T-helper 2 cell treated with Interferon-gamma antibody and Interleukin-4, amounts not matched to agents 100 ng/mL and 5 ng/mL, for 36 hours (primary cell): ENCODE results near the gene ZNF638. TPM values are rescaled to one million over a fixed set of nuclear protein-coding genes. Genes with fewer than 3 reads are reported as not detected.
"Not testable (repeated sequence)": the region's sequence is repeated elsewhere in the genome, so short reads cannot be mapped to it uniquely, and the experiment has no call there.

Experiments used
- intact Hi-C: fragments of 100-400 bp; cut with micrococcal nuclease; formaldehyde crosslinking; loops from one replicate; pipeline ENCODE4 v1.15.1; 2023
- total RNA-seq: library from RNA; stranded (reverse); gene quantifications from 2 replicates; pipeline ENCODE4 v1.2.3, GENCODE V29; 2022

Gene ZNF638
- total RNA-seq, result 93.3 and 96.0 TPM in 2 replicates

DNA sequence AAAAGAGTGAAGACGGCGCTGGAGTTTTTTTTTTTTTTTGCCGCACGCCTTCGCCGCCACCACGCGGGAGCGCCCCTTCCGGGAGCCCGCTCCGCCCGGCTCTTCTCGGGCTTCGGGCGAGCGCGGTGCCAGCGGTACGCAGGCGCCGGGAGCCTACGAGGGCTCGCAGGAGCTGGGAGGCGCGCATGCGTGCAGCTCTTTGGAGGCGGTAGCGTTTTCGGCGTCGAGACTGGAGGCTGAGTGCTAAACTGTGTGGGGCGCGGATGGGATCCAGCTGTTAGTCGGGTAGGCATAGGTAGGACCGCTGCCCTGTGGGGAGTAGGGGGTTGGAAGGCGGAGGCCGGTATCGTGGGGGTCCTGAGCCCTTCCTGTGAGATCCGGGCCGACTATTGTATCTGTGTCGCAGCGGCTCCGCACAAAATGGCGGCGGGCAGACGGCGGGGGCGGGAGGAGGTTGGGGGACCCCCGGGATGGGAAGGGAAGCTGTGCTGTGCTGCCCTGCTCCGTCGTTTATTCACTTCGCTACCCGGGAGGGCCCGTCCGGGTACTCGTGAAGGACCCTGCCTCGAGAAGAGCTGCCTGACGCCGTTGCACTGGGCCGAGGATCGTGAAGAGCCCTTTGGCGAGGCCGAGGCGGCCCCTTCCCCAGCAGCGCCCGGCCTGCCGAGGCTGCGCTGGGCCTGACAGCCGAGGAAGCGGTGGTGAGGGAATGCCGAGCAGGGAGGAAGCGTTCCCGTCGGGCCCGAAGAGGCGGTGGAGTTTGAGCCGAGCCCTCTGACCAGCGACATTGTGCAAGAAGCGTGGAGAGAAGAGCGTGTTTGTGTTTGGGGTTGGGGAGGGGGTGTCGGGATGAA is at the start of gene ZNF638:
Gene ZNF638 (plus strand): TSS at position 202 of the 854 bp plus-strand sequence. CDS start 17,173 bp downstream, outside the sequence.
- intact Hi-C loops, result loop anchor here (1.0 to 10.0 kb wide), 6 partner anchors 17 to 1783 kb away; partner anchors contain the start of genes MCEE, MPHOSPH10, NAGK and PAIP2B

- intact Hi-C loops, result no loop called here
Measured at GRCh38 chr2:71281950-71282349, 49.6 kb upstream of the ZNF638 start.

- intact Hi-C loops, result no loop called here
Measured at GRCh38 chr2:71282493-71282892, 49.1 kb upstream of the ZNF638 start.

DNA sequence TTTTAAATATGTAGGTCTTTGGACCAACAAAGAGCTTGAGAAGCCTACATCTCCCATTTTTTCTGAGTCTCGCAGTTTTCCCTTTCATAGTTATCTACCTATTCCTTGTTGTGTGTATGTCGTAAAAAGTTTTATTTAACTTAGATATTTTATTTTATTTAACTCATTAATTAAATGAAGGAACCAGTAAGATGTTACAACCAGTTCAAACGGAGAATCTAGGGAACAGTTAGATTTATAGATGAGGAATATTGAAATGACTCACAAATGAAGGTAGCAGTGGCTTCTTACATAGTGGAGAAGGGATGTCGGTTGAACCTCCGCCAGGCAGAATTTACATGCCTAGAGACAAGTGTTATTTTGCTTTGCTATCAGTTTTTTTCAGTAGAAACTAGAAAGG is 48.5 kb upstream of the ZNF638 start:
- intact Hi-C loops, result no loop called here

DNA sequence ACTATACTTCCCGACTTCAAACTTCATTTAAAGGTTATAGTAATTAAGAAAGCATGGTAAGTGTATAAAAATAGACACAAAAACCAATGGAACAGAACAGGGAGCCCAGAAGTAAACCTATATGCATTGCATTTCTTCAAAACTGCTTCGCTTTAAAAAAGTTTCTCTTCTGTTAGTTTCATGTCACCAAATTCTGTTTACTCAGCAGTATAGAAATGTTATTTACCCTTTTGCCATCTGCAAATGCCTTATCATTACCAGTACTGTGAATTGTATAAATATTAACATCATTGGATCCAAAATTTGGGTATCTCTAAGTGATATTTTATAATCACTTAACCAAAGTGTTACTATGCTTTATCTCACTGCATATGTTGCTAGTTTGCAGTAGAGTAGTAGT is 45.9 kb upstream of the ZNF638 start:
- intact Hi-C loops, result no loop called here

DNA sequence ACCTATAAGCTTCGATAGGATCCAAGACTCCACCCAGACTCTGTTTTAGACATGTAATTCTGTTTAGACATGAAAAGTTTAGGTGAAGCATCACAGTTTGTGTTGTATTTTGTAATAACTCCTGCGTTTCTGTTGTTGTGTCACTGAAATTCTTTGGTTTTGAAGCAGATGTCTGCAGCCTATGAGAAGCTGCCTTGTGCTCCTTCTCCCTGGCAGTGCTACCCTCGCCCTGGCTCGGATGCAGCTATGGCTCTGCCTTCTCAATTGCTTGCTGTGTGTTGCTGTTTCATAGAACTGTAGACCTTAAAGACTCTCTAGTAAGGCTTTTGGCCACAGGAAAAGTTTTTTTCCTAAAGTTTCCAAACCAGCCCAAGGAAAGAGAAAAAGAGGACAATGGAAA is 40.2 kb upstream of the ZNF638 start:
- intact Hi-C loops, result no loop called here

- intact Hi-C loops, result no loop called here
Measured at GRCh38 chr2:71292159-71292558, 39.4 kb upstream of the ZNF638 start.

- intact Hi-C loops, result loop anchor here (1.0 kb wide), 1 partner anchor 211 kb away; no protein-coding TSS in a partner anchor
Measured at GRCh38 chr2:71298914-71299313, 32.7 kb upstream of the ZNF638 start.

DNA sequence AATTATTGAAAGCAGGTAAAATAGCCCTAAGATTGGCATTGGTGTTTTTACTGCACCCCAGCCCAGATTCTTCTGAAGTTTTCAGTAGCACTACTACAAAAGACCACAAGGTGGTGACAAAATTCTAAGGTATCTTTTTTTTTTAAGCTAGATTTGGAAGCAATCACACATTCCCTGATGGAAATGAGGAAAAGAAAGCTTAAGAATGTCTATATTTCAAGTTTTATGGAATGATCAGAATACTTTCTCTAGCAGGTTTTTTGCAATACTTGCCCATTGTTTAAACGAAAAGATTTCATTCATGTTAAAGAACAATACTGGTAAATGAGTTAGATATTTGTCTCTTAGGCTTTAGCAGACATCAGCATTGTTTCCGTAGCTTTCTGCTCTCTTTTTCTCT is 32.1 kb upstream of the ZNF638 start:
- intact Hi-C loops, result loop anchor here (1.0 kb wide), 1 partner anchor 211 kb away; no protein-coding TSS in a partner anchor

DNA sequence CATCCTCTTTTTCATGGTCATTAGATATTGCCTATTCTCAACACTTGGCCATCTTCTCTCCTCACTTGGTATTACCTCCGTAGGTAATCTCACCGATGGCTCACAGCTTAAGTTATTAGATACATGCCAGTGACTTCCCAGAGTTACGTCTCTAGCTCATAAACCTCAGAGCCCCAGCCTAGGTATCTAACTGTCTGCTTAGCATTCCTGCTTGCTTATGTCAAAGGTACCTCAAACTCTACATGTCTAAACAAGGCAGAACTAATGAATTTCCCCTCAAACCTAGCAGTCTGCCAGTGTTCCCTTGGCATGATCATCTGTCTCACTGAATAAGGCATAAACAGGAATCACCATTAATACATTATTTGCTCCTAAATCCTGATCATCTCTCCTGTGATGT is 27.7 kb upstream of the ZNF638 start:
- intact Hi-C loops, result no loop called here

GRCh38 chr2:71306762-71307161 is 24.8 kb upstream of the ZNF638 start:
- intact Hi-C loops, result no loop called here

GRCh38 chr2:71313016-71313766 is 18.4 kb upstream of the ZNF638 start:
- intact Hi-C loops, result no loop called here

DNA sequence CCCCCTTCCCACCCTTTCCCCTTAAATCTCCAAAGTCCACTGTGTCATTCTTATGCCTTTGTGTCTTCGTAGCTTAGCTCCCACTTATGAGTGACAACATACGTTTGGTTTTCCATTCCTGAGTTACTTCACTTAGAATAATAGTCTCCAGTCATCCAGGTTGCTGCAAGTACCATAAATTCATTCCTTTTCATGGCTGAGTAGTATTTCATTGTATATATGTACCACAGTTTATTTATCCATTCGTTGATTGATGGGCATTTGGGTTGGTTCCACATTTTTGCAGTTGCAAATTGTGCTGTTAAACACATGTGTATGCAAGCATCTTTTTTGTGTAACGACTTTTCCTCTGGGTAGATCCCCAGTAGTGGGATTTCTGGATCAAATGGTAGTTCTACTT is 14.5 kb upstream of the ZNF638 start:
- intact Hi-C loops, result no loop called here

DNA sequence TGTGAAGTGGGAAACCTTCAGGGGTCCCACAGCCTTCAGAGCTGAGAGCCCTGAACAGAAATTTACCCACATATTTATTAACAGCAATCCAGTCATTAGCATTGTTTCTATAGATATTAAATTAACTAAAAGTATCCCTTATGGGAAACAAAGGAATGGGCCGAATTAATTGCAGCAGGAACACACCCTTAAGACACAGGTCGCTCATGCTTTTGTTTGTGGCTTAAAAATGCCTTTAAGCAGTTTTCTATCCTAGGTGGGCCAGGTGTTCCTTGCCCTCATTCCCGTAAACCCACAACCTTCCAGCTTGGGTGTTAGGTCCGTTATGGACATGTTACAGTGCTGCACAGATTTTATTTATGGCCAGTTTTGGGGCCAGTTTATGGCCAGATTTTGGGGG is 13.7 kb upstream of the ZNF638 start:
- intact Hi-C loops, result not testable (repeated sequence)

- intact Hi-C loops, result no loop called here
Measured at GRCh38 chr2:71323386-71323785, 8.2 kb upstream of the ZNF638 start.

DNA sequence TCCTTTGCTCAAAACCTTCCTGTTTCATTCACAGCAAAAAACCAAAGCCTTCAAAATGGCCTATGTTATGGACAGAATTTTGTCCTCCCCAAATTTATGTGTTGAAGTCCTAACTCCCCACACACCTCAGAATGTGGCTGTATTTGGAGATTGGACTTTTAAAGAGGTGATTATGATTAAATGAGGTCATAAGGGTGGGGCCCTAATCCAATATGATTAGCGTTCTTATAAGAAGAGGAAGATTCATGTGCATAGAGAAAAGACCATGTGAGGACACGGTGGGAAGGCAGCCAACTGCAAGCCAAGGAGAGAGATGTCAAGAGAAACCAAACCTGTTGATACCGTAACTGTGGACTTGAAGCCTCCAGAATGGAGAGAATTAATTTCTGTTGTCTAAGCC is 4.6 kb upstream of the ZNF638 start:
- intact Hi-C loops, result no loop called here

- intact Hi-C loops, result no loop called here
Measured at GRCh38 chr2:71327916-71328315, 3.7 kb upstream of the ZNF638 start.

GRCh38 chr2:71330155-71330554 is 1.4 kb upstream of the ZNF638 start:
- intact Hi-C loops, result loop anchor here (10.0 kb wide), 1 partner anchor 1785 kb away; the partner anchor contains the start of gene RAB11FIP5

GRCh38 chr2:71330585-71331330 is 824 bp upstream of the ZNF638 start:
- intact Hi-C loops, result loop anchor here (1.0 to 10.0 kb wide), 3 partner anchors 54 to 1784 kb away; partner anchors contain the start of genes PAIP2B and RAB11FIP5

DNA sequence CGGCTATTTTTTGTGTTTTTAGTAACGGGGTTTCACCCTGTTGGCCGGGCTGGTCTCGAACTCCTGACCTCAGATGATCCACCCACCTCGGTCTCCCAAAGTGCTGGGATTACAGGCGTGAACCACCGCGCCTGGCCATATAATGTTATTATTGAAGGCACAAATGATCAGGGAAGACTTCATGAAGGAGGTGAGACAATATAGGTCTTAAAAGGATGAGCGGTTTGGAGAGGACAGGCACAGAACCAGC is 326 bp upstream of the ZNF638 start:
- intact Hi-C loops, result loop anchor here (1.0 to 10.0 kb wide), 3 partner anchors 55 to 1784 kb away; partner anchors contain the start of genes PAIP2B and RAB11FIP5

DNA sequence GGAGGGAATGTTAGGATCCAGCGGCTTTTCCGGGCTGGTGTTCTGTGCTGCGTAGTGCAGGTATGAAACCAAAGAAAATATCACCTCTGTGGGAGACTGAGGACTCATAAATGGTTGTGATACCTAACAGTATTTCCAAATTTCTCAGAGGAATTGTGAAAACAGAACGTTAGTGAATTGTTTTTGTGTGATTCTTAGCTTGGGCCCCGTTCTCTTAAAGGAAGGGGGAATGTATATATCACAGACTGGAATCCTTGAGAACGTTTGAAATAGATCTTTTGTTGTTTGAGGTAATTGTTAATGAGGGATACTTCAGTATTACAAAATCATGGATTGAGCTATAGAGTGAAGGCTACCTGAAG is 834 bp downstream of the ZNF638 start:
- intact Hi-C loops, result loop anchor here (1.0 to 10.0 kb wide), 4 partner anchors 16 to 1782 kb away; partner anchors contain the start of genes MCEE, MPHOSPH10, NAGK and RAB11FIP5
